AG04449 (cell line): Measurements from ENCODE around the gene PCDHGA1.
"Not testable (repeated sequence)": the region's sequence is repeated elsewhere in the genome, so short reads cannot be mapped to it uniquely, and the experiment has no call there.

Experiments
- CTCF ChIA-PET: fragments of 350-600 bp; formaldehyde crosslinking; extraction: SDS; loops from one replicate; lab custom pipeline; 2021; ENCODE audit warnings: antibody characterized with exemption; lab: Yijun Ruan, JAX
- POLR2A ChIA-PET: fragments of 400-600, 350-600 bp; formaldehyde crosslinking; extraction: SDS; loops from one replicate; lab custom pipeline; 2020; ENCODE audit warnings: antibody characterized with exemption, inconsistent platforms; lab: Yijun Ruan, JAX
- DNase-seq: peaks from one replicate; pipeline ENCODE4 v3.0.0-alpha.2; 2010; ENCODE audit warnings: low read depth, low spot score
- H3K4me3 ChIP-seq: 2 replicates; pipeline ENCODE4 v1.5.1; 2011; ENCODE audit warnings: low read depth, mild to moderate bottlenecking, control low read depth, low read length
- CTCF ChIP-seq: IDR thresholded peaks from one replicate; pipeline ENCODE4 v1.5.1; 2011; ENCODE audit warnings: mild to moderate bottlenecking, moderate library complexity, low read length, control low read depth, inconsistent platforms; ENCODE audit not compliant: insufficient read depth; ENCODE audit errors: missing control alignments

Gene PCDHGA1

GRCh38 chr5:141412854-141413539 is 82.7 kb downstream of the PCDHGA1 start, which contains the start of gene PCDHGA10:
Gene PCDHGA10 (plus strand): TSS chr5:141412987. CDS start chr5:141413176, 189 bp downstream.
- no peak for DNase-seq
- peak; percentile 48 for TF ChIP-seq CTCF
- ChIA-PET CTCF (interaction anchor here (0.7 to 16.4 kb wide), 29 partner anchors 8 to 162 kb away, joined by 3 to 295 read pairs (median 6); partner anchors contain the start of genes PCDHGA1, PCDHGA11, PCDHGA12 and PCDHGA5), POLR2A (interaction anchor here (0.6 to 0.9 kb wide), 2 partner anchors 111 to 148 kb away, joined by 4 to 5 read pairs; no protein-coding TSS in a partner anchor)
- H3K4me3 ChIP-seq: peak within 1 kb of the TSS; percentile 53

GRCh38 chr5:141413540-141414069 is 83.3 kb downstream of the PCDHGA1 start:
- CTCF ChIA-PET: interaction anchor here (0.6 to 16.4 kb wide), 27 partner anchors 8 to 214 kb away, joined by 3 to 295 read pairs (median 7); partner anchors contain the start of genes PCDHB11, PCDHGA1, PCDHGA11 and PCDHGA12
- POLR2A ChIA-PET: no interaction called here
- no peak for TF ChIP-seq CTCF
- DNase-seq: no peak
- H3K4me3 ChIP-seq: peak overlapping the region; percentile 53

- CTCF ChIA-PET: interaction anchor here (0.6 to 16.4 kb wide), 15 partner anchors 12 to 215 kb away, joined by 3 to 295 read pairs (median 11); partner anchors contain the start of genes PCDHB11, PCDHGA12, PCDHGA9 and PCDHGB1
- POLR2A ChIA-PET: not testable (repeated sequence)
Measured at GRCh38 chr5:141414548-141415274, 84.4 kb downstream of the PCDHGA1 start.

GRCh38 chr5:141415275-141415618 is 84.9 kb downstream of the PCDHGA1 start:
- H3K4me3 ChIP-seq, POLR2A ChIA-PET, DNase-seq: not testable (repeated sequence)
- CTCF ChIA-PET: interaction anchor here (1.5 to 16.4 kb wide), 7 partner anchors 15 to 152 kb away, joined by 3 to 303 read pairs (median 196); partner anchors contain the start of genes PCDHGA12 and PCDHGB5

More at GRCh38 chr5:141414548-141415274, 84.4 kb downstream of the PCDHGA1 start:
- H3K4me3 ChIP-seq, DNase-seq: not testable (repeated sequence)

- ChIA-PET POLR2A (interaction anchor here (1.0 kb wide), 2 partner anchors 140 to 146 kb away, joined by 4 read pairs; no protein-coding TSS in a partner anchor), CTCF (interaction anchor here (0.6 to 16.4 kb wide), 28 partner anchors 10 to 186 kb away, joined by 3 to 303 read pairs (median 4); partner anchors contain the start of genes PCDHGA1, PCDHGA12, PCDHGA5 and PCDHGA6)
- DNase-seq: not testable (repeated sequence)
- peak; percentile 71 for TF ChIP-seq CTCF
- H3K4me3 ChIP-seq: peak within 1 kb of the TSS; percentile 54
Measured at GRCh38 chr5:141417494-141418172, 87.3 kb downstream of the PCDHGA1 start, which contains the start of gene PCDHGB7. Gene PCDHGB7 (plus strand): TSS chr5:141417677. CDS start chr5:141417860, 183 bp downstream.

GRCh38 chr5:141419074-141419880 is 89.0 kb downstream of the PCDHGA1 start:
- ChIA-PET POLR2A (no interaction called here), CTCF (interaction anchor here (0.9 to 16.4 kb wide), 8 partner anchors 11 to 148 kb away, joined by 3 to 303 read pairs (median 120); partner anchors contain the start of genes PCDHGA12 and PCDHGB3)
- DNase-seq: no peak
- TF ChIP-seq CTCF: no peak
- no peak overlapping the region for H3K4me3 ChIP-seq
